Lung microvascular endothelial cell (primary cell): ENCODE measurements around the gene PIGH. TPM values are rescaled to one million over a fixed set of nuclear protein-coding genes. Genes with fewer than 3 reads are reported as not detected.
"Not testable (repeated sequence)": the region's sequence is repeated elsewhere in the genome, so short reads cannot be mapped to it uniquely, and the experiment has no call there.

Experiments used
- DNase-seq, 2 donors: peaks; one replicate each; pipeline versions ENCODE4 v3.0.0 to v3.0.0-alpha.2; 2010; ENCODE audit warnings: low read depth in 2 of 2
- total RNA-seq: library from RNA; depleted of rRNA; stranded (reverse); fragments of >200 nt; gene quantifications from 2 replicates; pipeline ENCODE4 v1.2.1, GENCODE V29; 2014

PIGH gene
- total RNA-seq = 9.4 and 14.1 TPM in 2 replicates

- DNase-seq = peak; percentile 85 to 93
Measured at GRCh38 chr14:67599698-67600561, at the start of gene PIGH. PIGH (minus strand) TSS chr14:67600268; CDS start chr14:67600203, 65 bp downstream.

GRCh38 chr14:67646131-67646530 is 46.1 kb upstream of the PIGH start:
- DNase-seq = no peak

- DNase-seq = no peak
Measured at GRCh38 chr14:67645414-67645813, 45.3 kb upstream of the PIGH start.

DNA sequence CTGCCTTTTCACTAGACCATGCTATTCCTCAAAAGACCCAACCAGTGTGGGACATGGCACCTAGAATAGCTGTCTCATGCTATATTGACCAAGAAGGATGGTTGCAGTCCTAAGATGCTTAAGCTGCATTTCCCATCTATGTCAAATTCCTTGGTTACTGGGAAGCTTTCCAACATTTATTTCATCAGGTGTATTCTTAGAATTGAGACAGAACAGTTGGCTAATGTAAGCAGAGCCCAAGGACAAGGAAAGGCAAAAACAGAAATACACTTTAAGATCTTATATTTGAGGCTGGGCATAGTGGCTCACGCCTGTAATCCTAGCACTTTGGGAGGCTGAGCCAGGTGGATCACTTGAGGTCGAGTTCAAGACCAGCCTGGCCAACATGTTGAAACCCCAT is 44.4 kb upstream of the PIGH start:
- DNase-seq = no peak

DNA sequence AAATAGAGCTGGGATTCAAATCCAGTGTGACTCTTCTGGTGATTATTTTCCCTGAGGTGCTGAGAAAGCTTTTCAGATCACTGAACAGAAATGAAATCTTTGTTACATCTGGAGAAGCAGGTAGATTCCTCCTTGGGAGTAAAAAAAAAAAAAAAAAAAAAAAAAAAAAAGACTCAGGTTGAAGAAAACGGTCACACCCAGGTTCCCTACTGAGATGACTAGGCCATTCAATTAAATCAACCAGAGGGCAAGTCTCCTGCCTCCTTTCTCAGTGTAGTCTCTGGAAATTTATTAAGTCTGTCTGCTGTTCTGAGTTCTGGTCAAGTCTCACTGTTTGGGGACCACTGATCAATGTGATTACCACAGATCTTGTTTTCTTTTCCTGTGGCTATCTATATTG is 43.6 kb upstream of the PIGH start:
- no peak for DNase-seq

GRCh38 chr14:67641902-67642749 is 42.1 kb upstream of the PIGH start:
- no peak for DNase-seq

DNA sequence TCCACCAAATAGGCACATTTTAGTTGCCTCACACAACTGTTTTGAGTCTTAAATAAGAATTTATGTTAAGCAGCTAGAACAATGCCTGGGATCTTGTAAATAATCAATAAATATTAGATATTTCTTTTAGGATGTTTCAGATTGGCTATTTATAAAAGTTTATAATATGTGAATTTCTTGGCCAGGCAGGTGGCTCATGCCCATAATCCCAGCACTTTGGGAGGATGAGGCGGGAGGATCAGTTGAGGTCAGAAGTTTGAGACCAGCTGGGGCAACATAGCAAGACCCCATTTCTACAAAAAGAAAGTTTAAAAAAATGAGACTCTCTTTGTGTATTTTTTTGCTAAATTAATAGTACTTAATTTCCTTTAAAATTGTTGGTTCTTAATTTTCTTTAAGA is 41.4 kb upstream of the PIGH start:
- no peak for DNase-seq

GRCh38 chr14:67638642-67639041 is 38.6 kb upstream of the PIGH start:
- no peak for DNase-seq

DNA sequence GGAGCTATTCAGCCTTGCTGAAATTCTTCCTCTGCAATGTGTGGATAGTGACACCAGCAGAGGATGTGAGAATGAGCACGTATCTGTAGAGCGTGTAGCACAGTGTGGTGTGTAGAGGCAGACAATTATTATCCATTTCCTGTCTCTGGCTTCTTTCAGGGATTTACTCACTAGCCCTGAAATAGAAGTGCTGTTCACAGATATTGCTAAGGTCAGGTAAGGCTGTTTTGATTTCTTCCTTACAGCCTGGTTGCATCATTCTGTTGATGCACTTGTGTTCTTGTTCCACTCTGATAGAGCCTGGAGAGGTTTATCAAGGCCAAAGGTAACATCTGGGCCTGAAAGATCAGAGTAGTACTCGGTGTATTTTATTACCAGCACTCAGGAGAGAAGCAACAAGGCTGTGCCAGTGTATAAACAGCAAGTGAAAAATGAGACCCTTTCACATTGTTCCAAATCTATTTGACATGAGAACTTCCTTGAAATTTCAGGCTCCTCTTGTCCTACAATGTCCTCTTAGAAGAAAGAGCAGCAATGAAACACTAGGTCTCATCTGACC is 36.4 kb upstream of the PIGH start:
- peak; percentile 31 to 37 for DNase-seq

GRCh38 chr14:67633451-67634147 is 33.5 kb upstream of the PIGH start:
- DNase-seq = no peak

DNA sequence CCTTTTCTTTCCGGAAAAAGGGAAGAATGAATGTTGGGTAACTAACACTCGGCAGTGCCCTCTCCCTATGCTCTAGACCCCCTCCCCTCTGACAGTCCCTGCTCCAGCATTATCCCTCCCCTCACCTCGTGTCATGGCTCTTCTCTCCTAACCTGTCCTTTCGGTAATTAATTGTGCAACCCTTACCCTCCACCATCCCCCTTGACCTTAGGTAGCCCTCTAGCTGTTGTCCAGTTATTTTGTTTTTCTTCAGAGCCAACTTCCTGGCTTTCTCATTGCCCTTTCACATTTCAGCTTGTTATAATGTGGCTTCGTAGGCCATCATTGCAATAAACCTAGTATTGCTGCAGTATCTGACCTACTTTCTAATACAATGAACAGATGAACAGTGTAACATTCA is 30.9 kb upstream of the PIGH start:
- DNase-seq = no peak

DNA sequence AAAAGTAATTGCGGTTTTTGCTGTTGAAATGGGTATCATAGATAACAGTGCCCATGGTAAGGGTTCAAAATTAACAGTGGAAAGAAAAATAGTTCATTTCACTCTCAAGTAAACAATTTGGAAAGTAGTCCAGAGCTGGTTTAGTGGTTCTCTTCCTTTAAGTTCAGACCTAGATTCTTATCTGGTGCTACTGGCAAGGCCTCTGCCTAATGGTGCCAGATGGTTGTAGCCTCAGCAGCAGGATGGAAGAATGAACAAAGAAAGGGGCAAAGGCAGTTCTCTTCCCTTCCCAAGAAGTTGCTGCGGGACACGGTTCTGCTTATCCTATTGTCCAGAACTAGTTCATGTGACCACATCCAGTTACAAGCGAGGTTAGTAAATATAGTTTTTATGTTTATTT is 30.1 kb upstream of the PIGH start:
- no peak for DNase-seq

DNA sequence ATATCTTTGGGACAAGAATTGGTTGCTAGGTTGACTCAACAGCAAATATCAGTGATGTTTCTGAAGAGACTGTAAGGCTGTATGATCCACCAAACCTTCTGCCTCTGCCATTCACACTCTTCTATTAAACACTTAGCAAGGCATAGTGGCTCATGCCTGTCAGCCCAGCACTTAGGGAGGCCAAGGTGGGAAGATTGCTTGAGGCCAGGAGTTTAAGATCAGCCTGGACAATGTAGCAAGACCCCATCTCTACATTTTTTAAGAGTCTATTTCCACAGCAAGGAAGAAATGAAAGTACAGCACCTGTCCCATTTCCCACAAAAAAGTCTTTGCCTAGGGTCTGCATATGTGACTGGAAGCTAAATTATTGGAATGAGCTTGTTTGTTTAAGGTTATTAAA is 27.5 kb upstream of the PIGH start:
- DNase-seq = no peak

- DNase-seq = not testable (repeated sequence)
Measured at GRCh38 chr14:67626131-67626530, 26.1 kb upstream of the PIGH start.

DNA sequence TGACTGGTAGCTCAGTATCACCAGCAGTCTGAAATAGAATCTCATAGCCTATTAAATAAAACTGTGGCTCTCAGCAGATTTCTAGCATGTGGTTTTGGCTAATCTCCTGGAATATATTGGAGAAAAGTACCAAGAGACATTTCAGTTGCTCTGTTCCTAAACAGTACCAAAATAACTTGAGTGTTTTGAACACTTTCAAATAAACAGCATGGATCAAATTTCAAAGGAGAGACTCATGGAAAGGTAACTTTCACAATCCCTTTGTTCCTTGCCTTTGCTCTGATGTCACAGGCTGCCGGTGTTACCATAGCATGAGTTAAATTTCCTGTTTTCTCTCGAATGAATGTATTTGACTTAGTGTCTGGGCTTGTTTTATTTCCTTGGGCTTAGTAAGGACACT is 23.0 kb upstream of the PIGH start:
- DNase-seq = peak; percentile 70 to 89

DNA sequence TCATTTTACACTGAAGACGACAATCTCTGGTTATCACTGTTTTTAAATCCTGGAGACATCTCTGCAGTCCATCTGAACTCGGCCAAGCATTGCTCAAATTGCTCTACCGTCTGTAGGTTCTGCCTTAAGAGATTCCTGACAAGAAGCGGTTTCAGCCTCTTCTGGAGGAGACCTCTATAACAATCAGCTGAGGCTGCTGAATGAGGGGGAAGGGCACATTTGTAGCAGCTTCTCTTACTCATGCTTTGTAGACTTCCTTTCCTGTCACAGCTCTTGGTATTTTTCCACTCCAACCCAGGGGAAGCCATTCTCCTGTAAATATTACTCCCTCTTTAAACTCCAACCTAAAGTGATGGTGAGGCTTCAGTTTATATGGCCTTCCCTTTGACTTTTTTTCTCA is 22.6 kb upstream of the PIGH start:
- DNase-seq = peak; percentile 91 to 92

- peak; percentile 11 to 19 for DNase-seq
Measured at GRCh38 chr14:67620217-67620785, 20.2 kb upstream of the PIGH start.

DNA sequence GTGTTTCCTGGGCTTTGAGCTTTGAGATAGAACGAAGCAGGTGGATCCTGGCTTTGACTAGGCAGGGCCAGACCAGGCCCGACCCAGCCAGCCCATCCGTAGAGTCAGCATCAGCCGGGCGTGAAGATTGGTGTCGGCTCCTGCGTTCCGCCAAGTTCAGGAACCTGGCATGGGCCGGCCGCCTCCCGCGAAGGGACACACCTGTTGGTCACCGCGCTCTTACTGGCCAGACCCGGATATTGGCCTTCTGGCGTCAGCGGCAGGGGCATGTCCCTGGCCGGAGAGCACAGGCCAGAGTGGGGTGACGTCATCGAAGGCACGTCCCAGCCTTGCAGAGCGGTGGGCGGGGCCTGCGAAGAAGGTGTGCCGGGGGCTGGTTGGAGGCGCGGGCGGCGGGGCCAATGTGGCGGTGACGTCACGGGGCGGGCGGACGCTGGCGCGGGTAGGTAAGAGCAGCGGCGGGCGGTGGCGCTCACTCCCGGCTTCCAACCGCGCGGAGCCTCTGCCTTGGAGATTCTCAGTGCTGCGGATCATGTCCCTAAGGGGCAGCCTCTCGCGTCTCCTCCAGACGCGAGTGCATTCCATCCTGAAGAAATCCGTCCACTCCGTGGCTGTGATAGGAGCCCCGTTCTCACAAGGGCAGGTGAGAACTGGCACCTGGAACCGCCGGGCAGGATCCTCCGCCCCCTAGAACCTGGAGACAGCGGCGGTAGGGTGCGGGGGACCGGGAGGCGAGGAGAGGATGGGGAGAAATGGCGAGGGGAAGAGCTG is 19.6 kb upstream of the PIGH start, which contains the start of gene ARG2:
ARG2 (plus strand) TSS at position 475 of the 771 bp plus-strand sequence; CDS start at position 533, 58 bp downstream.
- DNase-seq = peak; percentile 96 to 99

GRCh38 chr14:67618617-67619063 is 18.6 kb upstream of the PIGH start:
- peak; percentile 87 to 88 for DNase-seq

DNA sequence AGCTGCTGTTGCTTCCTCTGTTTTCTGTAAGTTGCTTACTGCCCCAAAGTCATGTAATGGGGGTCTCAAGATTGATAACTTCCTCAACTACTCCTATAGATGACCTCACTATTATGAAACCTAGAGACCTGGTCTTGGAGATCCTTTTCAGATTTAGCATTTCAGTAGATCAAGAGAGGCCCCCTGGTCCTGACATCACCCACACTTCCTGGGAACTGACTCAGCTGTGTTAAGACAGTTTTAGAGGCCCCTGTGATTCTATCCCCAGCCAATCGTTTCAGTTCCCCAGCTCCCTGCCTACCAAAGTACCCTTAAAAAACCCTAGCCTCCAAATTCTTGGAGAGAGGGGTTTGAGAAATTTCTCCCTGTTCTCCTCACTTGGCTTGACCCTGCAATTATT is 10.4 kb upstream of the PIGH start:
- no peak for DNase-seq
